HG03135 (cell line): ENCODE results near the gene ZNF681.
A peak's percentile ranks its signal among the peaks of the same experiment; 100 is the strongest.
"Not testable (repeated sequence)": the region's sequence is repeated elsewhere in the genome, so short reads cannot be mapped to it uniquely, and the experiment has no call there.

Source experiments
- ATAC-seq: cut with Tn5 transposase; IDR thresholded peaks from one replicate; pipeline ENCODE4 v1.9.1; 2021; ENCODE audit warnings: mild to moderate bottlenecking, moderate library complexity; ENCODE audit not compliant: unreplicated experiment

The ZNF681 gene

GRCh38 chr19:23774524-23774971, 15.9 kb upstream of the ZNF681 start:
- ATAC-seq: no peak

GRCh38 chr19:23774106-23774505, 15.4 kb upstream of the ZNF681 start:
- no peak for ATAC-seq

GRCh38 chr19:23772675-23773063, 14.0 kb upstream of the ZNF681 start:
- ATAC-seq: no peak

- ATAC-seq: no peak
These were observed 13.3 kb upstream of the ZNF681 start for GRCh38 chr19:23771761-23772674.

GRCh38 chr19:23771316-23771715, 12.6 kb upstream of the ZNF681 start:
- ATAC-seq: no peak

GRCh38 chr19:23770672-23771250, 12.1 kb upstream of the ZNF681 start:
- ATAC-seq: no peak

- ATAC-seq: no peak
These were observed 11.2 kb upstream of the ZNF681 start for GRCh38 chr19:23769691-23770468.

GRCh38 chr19:23766951-23767350, 8.3 kb upstream of the ZNF681 start:
- no peak for ATAC-seq

- ATAC-seq: no peak
These were observed 6.1 kb upstream of the ZNF681 start for GRCh38 chr19:23764781-23765180.

GRCh38 chr19:23762884-23763711, 4.4 kb upstream of the ZNF681 start:
- peak; percentile 53 for ATAC-seq

GRCh38 chr19:23762548-23762883, 3.8 kb upstream of the ZNF681 start:
- ATAC-seq: no peak

- not testable (repeated sequence) for ATAC-seq
These were observed 1.6 kb upstream of the ZNF681 start for GRCh38 chr19:23760326-23760725.

- ATAC-seq: not testable (repeated sequence)
These were observed 15.0 kb downstream of the ZNF681 start for GRCh38 chr19:23743633-23744232.

GRCh38 chr19:23730729-23731465, 27.8 kb downstream of the ZNF681 start:
- ATAC-seq: not testable (repeated sequence)

- not testable (repeated sequence) for ATAC-seq
These were observed 34.5 kb downstream of the ZNF681 start for GRCh38 chr19:23724161-23724560.

- no peak for ATAC-seq
These were observed 39.9 kb downstream of the ZNF681 start for GRCh38 chr19:23718802-23719201.

- ATAC-seq: no peak
These were observed 41.9 kb downstream of the ZNF681 start for GRCh38 chr19:23716792-23717191.

GRCh38 chr19:23709347-23709746, 49.3 kb downstream of the ZNF681 start:
- no peak for ATAC-seq

- no peak for ATAC-seq
These were observed 52.0 kb downstream of the ZNF681 start for GRCh38 chr19:23706657-23707056.

GRCh38 chr19:23699521-23699860, 59.2 kb downstream of the ZNF681 start:
- no peak for ATAC-seq
